M059J (cell line): ENCODE data around the gene UCKL1. TPM values are rescaled to one million over a fixed set of nuclear protein-coding genes. Genes with fewer than 3 reads are reported as not detected.
"Not testable (repeated sequence)": the region's sequence is repeated elsewhere in the genome, so short reads cannot be mapped to it uniquely, and the experiment has no call there.

Experiments used
- DNase-seq: peaks from one replicate; pipeline ENCODE4 v3.0.0-alpha.2; 2012; ENCODE audit warnings: low read depth
- total RNA-seq: library from RNA; depleted of rRNA; stranded (reverse); fragments of >200 nt; shearing (Covaris generic); gene quantifications from 2 replicates; pipeline ENCODE4 v1.2.3, GENCODE V29; 2014

Gene UCKL1
- total RNA-seq, 1 experiment from 2014 or later, result 32.2 TPM

- DNase-seq, result no peak
Measured at GRCh38 chr20:63919130-63919529, 37.1 kb downstream of the UCKL1 start.

- no peak for DNase-seq
Measured at GRCh38 chr20:63917811-63918210, 38.4 kb downstream of the UCKL1 start.

GRCh38 chr20:63916371-63916939 lies 39.8 kb downstream of the UCKL1 start:
- not testable (repeated sequence) for DNase-seq

- DNase-seq, result no peak
Measured at GRCh38 chr20:63915471-63915870, 40.7 kb downstream of the UCKL1 start.

GRCh38 chr20:63913768-63914167 lies 42.4 kb downstream of the UCKL1 start:
- no peak for DNase-seq

- DNase-seq, result peak; percentile 73
Measured at GRCh38 chr20:63911176-63911575, 45.0 kb downstream of the UCKL1 start.

DNA sequence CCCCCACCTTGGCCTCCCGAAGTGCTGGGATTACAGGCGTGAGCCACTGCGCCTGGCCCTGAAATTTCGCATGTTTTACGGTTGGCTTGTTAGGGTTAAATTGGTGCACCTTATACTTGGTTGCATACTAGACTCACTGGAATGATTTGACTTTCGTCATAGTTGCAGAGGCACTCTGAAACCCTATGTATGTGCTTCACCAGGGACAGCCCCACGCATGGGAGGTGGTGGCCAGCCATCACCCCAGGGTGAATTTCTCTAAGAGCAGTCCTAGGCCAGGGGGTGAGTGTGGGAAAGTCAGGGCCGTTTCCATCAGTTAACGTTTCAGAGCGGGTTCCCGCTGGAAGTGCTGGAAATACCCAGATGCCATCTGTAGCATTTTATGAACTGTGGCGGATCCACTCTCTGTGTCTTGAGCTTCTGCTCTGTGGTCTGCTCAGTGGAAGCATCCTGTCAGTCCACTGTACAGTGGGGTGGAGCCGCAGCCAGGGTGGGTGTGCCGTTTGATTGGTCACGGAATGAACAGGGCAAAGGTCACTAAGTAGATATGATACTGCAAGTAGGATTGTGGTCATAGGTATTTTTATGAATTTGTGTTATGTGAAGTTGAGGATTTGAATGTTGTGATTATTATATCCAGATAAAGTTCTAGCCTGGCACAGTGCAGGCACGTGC lies 48.1 kb downstream of the UCKL1 start:
- DNase-seq, result peak; percentile 22

DNA sequence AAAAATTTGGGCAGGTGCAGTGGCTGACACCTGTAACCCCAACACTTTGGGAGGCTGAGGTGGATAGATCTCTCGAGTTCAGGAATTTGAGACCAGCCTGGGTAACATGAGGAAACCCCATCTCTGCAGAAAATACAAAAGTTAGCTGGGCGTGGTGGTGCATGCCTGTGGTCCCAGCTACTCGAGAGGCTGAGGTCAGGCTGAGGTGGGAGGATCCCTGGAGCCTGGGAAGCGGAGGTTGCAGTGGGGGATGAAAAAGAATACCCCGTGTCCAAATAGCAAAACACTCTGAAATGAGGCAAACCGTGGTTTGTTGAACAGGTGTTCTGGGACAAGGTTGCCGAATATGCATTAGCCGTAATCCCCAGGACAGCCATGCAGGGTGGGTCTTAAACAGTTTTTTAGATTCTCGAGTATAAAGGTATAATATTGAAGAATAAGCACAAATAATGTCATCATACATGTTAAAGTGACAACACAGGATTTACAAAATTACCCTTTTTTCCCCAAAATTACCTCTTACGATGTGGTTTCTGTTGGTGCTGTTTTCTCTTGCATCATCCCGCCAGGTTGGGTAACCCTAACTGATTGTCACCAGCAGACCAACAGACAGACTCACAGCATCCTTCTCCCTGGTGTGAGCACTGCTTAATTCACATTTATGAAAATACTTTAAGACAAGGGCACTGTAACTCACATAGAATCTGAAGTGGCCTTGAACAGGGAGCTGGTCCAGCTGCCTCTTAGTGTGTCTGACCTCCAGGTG lies 52.2 kb downstream of the UCKL1 start:
- no peak for DNase-seq

GRCh38 chr20:63900413-63900812 lies 55.8 kb downstream of the UCKL1 start:
- no peak for DNase-seq

GRCh38 chr20:63898882-63899558 lies 57.2 kb downstream of the UCKL1 start:
- DNase-seq, result no peak

- no peak for DNase-seq
Measured at GRCh38 chr20:63897978-63898561, 58.1 kb downstream of the UCKL1 start.

DNA sequence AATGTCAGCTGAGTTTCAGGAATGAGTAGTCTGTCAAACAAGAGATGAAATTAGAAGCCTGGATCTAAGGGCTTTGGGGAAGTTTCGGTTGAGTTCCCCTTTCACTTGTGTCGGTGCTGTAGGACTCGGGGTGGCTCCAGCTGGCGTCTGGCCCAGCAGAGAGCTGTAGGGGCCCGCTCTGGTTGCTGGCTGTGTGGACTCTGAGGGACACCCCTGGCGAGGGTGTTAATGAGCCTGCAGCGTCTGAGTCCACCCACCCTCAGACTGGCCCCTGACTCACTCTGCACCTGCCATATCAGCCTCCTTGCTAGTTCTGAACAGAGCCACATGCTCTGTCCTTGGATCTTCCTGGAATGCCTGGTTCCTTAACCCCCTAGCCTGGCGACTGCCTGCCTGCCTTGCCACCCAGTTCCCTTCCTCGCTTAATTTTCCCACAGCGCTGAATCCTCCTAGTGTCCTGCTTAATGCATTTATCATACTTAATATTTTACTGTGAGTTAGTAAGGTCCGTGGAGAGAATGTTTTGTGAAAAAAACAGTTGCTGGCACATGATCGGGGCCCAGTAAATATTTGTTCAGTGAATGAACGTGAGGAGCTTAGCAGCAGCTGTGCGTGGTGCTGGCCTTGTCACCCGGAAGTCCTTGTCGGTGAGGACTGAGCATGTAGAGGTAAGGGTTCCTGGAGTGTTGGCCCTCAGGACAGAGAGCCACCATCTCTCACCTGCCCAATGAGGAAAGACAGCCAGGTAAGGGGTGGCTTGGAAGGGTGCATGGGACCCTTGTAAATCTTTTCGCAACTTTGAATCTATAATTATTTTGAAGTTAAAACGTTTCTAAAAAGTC lies 59.7 kb downstream of the UCKL1 start:
- no peak for DNase-seq

- DNase-seq, result peak; percentile 40
Measured at GRCh38 chr20:63895952-63896263, 60.3 kb downstream of the UCKL1 start.

GRCh38 chr20:63895202-63895951 lies 60.8 kb downstream of the UCKL1 start:
- DNase-seq, result no peak

DNA sequence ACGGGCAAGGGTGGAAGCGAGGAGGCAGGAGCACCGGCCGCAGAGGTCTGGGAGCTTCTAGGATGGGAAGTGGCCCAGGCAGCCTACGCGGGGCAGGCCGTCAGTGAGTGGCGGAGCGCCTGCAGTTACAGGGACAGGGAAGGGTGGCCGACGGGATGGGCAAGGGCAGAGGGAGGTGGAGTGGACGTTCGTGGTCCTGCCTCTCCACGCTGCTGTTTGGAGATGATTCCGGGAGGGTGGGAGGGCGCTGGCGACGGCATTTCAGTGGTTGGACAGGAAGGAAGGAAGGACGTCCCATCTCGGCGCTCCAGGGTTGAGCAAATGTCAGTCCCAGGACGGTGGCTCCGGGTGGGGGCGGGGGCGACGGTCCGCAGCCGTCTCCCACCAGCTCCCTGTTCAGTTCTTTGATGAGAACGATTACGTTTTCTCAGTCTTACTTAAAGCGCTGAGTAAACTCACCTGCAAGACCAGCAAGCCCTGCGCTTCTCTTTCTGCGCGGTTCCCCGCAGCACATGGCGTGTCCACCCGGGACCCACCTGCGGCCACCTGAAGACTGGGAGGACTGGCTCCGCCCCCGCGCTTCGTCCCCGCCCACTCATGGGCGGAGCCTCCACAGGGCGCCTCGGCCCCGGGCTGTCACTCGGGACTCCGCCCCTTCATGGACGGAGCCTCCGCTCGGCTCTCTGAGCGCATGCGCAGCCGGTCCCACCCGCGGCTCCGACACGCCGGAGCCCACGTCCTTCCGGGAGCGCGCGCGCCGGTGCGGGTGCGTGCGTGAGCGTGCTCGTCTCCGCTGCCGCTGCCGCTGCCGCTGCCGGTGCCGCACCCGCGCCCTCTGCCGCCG lies 61.6 kb downstream of the UCKL1 start, which contains the start of gene DNAJC5:
Gene DNAJC5 (plus strand): TSS at position 769 of the 844 bp plus-strand sequence. CDS start 33,220 bp downstream, outside the sequence.
- DNase-seq, result peak; percentile 94

- DNase-seq, result peak; percentile 19
Measured at GRCh38 chr20:63893999-63894357, 62.2 kb downstream of the UCKL1 start.

GRCh38 chr20:63892402-63892801 lies 63.8 kb downstream of the UCKL1 start:
- DNase-seq, result no peak

DNA sequence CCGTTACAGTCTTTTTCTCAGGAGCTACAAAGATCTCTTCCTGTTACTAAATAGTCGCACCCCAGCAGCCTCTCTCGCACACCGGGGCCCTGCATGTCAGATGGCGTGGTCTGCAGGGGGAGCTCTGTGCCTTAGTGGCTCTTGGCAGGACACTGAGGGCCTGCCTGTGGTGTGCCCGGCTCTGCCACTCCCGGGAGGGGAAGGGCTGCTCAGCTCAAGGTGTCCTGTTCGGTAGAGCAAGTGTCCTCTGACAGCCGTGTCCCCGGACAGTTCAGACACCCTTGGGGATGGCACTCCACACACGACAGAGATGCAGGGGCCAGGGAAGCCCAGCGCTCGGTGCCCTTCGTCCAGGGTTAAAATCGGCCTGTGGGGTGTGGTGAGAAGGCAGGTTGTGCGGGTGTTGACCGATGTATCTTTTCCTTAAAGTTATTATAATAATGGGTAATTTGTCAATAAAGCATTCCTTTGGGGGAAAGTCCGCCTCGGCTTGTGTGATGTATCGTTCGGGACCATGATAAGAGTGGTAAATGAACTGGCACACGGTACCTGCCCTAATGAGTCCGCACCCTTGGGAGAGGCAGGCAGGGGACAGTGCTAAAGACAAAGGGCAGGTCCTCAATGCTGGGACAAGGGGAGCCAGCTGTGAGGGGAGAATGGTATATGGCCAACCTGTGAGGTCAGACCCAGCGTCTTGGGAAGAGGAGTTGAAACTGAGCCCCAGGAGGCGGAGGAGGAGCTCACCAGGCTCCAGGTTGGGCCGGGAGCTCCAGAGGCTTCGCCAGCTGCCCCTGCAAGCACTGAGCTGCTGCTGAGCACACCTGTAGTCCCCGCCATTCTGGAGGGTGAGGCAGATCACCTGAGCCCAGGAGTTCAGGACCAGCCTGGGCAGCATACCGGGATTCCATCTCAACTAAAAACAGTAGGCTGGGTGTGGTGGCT lies 64.9 kb downstream of the UCKL1 start:
- no peak for DNase-seq
